ENCODE measurements around the gene DCDC2B.

DNA sequence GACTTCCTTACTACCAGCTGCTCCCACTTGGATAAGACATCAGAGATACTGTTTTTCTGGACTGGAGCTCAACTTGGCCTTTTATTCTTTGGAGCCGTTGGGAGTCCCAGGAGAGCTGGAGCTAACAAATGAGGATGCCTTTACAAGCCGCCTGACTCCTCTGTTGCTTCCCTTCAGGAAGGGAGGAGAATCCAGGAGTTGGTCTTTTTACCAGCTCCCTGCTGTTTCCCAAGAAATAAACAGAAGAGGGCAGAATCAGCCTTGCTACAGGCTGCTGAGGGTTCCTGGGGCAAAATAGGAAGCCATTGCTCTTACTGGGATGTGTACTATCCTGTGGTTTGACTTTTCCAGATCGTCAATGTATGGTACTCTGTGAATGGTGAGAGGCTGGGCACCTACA is 14.8 kb downstream of the DCDC2B start:
- TF ChIP-seq RAD21 (IDR thresholded peaks at IDR 0.05; ENCODE audit: low read depth): peak; percentile 21; the same call in 1 of the 2 replicates
- TF ChIP-seq ZNF274 (IDR thresholded peaks at IDR 0.05; ENCODE audit: low read depth, low read length): no peak
- TF ChIP-seq, protein P1, sequence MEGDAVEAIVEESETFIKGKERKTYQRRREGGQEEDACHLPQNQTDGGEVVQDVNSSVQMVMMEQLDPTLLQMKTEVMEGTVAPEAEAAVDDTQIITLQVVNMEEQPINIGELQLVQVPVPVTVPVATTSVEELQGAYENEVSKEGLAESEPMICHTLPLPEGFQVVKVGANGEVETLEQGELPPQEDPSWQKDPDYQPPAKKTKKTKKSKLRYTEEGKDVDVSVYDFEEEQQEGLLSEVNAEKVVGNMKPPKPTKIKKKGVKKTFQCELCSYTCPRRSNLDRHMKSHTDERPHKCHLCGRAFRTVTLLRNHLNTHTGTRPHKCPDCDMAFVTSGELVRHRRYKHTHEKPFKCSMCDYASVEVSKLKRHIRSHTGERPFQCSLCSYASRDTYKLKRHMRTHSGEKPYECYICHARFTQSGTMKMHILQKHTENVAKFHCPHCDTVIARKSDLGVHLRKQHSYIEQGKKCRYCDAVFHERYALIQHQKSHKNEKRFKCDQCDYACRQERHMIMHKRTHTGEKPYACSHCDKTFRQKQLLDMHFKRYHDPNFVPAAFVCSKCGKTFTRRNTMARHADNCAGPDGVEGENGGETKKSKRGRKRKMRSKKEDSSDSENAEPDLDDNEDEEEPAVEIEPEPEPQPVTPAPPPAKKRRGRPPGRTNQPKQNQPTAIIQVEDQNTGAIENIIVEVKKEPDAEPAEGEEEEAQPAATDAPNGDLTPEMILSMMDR (IDR thresholded peaks at IDR 0.05 in 2 of 3, conservative IDR thresholded peaks at IDR 0.05 in 1 of 3; ENCODE audit: borderline replicate concordance in 1 of 3, insufficient read depth in 1 of 3, low read depth in 2 of 3, low read length in 2 of 3): no peak
- no peak for TF ChIP-seq EZH2 (IDR thresholded peaks at IDR 0.05)
- TF ChIP-seq, protein P2, sequence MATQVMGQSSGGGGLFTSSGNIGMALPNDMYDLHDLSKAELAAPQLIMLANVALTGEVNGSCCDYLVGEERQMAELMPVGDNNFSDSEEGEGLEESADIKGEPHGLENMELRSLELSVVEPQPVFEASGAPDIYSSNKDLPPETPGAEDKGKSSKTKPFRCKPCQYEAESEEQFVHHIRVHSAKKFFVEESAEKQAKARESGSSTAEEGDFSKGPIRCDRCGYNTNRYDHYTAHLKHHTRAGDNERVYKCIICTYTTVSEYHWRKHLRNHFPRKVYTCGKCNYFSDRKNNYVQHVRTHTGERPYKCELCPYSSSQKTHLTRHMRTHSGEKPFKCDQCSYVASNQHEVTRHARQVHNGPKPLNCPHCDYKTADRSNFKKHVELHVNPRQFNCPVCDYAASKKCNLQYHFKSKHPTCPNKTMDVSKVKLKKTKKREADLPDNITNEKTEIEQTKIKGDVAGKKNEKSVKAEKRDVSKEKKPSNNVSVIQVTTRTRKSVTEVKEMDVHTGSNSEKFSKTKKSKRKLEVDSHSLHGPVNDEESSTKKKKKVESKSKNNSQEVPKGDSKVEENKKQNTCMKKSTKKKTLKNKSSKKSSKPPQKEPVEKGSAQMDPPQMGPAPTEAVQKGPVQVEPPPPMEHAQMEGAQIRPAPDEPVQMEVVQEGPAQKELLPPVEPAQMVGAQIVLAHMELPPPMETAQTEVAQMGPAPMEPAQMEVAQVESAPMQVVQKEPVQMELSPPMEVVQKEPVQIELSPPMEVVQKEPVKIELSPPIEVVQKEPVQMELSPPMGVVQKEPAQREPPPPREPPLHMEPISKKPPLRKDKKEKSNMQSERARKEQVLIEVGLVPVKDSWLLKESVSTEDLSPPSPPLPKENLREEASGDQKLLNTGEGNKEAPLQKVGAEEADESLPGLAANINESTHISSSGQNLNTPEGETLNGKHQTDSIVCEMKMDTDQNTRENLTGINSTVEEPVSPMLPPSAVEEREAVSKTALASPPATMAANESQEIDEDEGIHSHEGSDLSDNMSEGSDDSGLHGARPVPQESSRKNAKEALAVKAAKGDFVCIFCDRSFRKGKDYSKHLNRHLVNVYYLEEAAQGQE (IDR thresholded peaks at IDR 0.05; ENCODE audit: low read depth): no peak
- no peak for TF ChIP-seq TCF7L2 (IDR thresholded peaks at IDR 0.05; ENCODE audit: borderline replicate concordance, extremely low read depth, insufficient read depth, insufficient read length)
- TF ChIP-seq POLR2AphosphoS5 (IDR thresholded peaks at IDR 0.05; ENCODE audit: low read depth, low read length): no peak
- TF ChIP-seq ELF1 (IDR thresholded peaks at IDR 0.05; ENCODE audit: borderline replicate concordance, low read depth): no peak
- TF ChIP-seq POLR2A (IDR thresholded peaks at IDR 0.05; ENCODE audit: borderline replicate concordance, extremely low read depth, insufficient read depth, insufficient read length): no peak

Measured in HCT116 (cell line).